Right lobe of liver (tissue), 6 donors: ENCODE results near the gene EYA4. TPM values are rescaled to one million over a fixed set of nuclear protein-coding genes. Genes with fewer than 3 reads are reported as not detected.

Experiments used
- ATAC-seq, 4 donors: fragments of 200-7000 bp; cut with Tn5 transposase; one replicate each; pipeline ENCODE4 v1.9.1; 2020; ENCODE audit warnings: mild to moderate bottlenecking in 4 of 4, moderate library complexity in 4 of 4
- DNase-seq, 3 donors: peaks; one replicate each; pipeline ENCODE4 v3.0.0-alpha.2; 2020
- H3K27ac ChIP-seq, 3 donors: fragments of 200-600 bp; one replicate each; pipeline ENCODE4 v1.8.0; 2022
- H3K27me3 ChIP-seq, 2 donors: fragments of 200-600 bp; one replicate each; pipeline ENCODE4 v1.8.0; 2022
- H3K36me3 ChIP-seq, 4 donors: fragments of 200-600 bp; sonication (generic) in 1 of 4; one replicate each; pipeline versions ENCODE4 v1.5.1 to v1.8.0; 2017 to 2022; ENCODE audit warnings: control low read depth in 1 of 4
- H3K4me1 ChIP-seq, 4 donors: fragments of 200-600 bp; sonication (generic) in 1 of 4; one replicate each; pipeline versions ENCODE4 v1.5.1 to v1.8.0; 2017 to 2022; ENCODE audit warnings: control low read depth in 1 of 4
- H3K4me3 ChIP-seq, 3 donors: fragments of 200-600 bp; one replicate each; pipeline ENCODE4 v1.8.0; 2022
- H3K9me3 ChIP-seq, 4 donors: fragments of 200-600 bp; sonication (generic) in 1 of 4; one replicate each; pipeline versions ENCODE4 v1.5.1 to v1.8.0; 2017 to 2022; ENCODE audit warnings: control low read depth in 1 of 4
- CTCF ChIP-seq, 4 donors: fragments of 200-600 bp in 3 of 4; fragments of 450-650 bp in 1 of 4; IDR thresholded peaks; one replicate each; pipeline versions ENCODE4 v1.5.1 to v1.8.0; 2016 to 2022; ENCODE audit warnings: antibody characterized with exemption in 4 of 4, mild to moderate bottlenecking in 2 of 4
- POLR2A ChIP-seq: fragments of 450-650 bp; IDR thresholded peaks from one replicate; pipeline ENCODE4 v1.6.1; 2017; ENCODE audit warnings: antibody characterized with exemption, mild to moderate bottlenecking
- WGBS: methylation state at CpG from one replicate; pipeline ENCODE4 v1.1.6; 2018; ENCODE audit warnings: low coverage, low lambda C conversion rate; ENCODE audit not compliant: insufficient coverage; ENCODE audit errors: missing lambda C conversion rate; 5-methylcytosine and 5-hydroxymethylcytosine counted together
- intact Hi-C, 2 donors: fragments of 100-400 bp; cut with DNase I; formaldehyde crosslinking; loops; one replicate each; pipeline versions ENCODE4 v1.11.2 to v1.14.1; 2022
- total RNA-seq, 6 experiments: library from RNA; depleted of rRNA in 2 of 6; stranded (reverse); fragments of >200 nt in 2 of 6; fragmentation: NEBNext Ultra II Directional in 3 of 6; extraction: Animal tissue kit (Norgen Biotek cat#: 25700) in 3 of 6; gene quantifications; one replicate each; pipeline versions ENCODE4 v1.1.0 to v1.2.4, GENCODE V29; 2016 to 2023
- donor health status: DM: no; HTN: yes; CAD: no.
- donor health status: DM: no; HTN: no; CAD: no.
- donor health status: DM: no; HTN: no; CAD: no.
- donor health status: DM: no; HTN: yes; CAD: no.
- donor health status: DM: no; HTN: yes; CAD: no.

Gene EYA4
- total RNA-seq, 6 experiments from 2014 or later: 0.09 to 0.37 (median 0.35) TPM; not detected in 1

- H3K36me3 ChIP-seq: no peaks in the 10 kb centered on the region
- no peaks in the 10 kb centered on the region for H3K9me3 ChIP-seq
- H3K4me3 ChIP-seq: no peak overlapping the region
- DNase-seq (no peak), ATAC-seq (no peak)
- no peak overlapping the region for H3K27ac ChIP-seq
- intact Hi-C loops: no loop called here
- no peak for TF ChIP-seq CTCF (IDR thresholded peaks at IDR 0.05)
- TF ChIP-seq POLR2A: no peak
- WGBS: 85% methylated on average over 6 of the region's 6 CpGs
- H3K27me3 ChIP-seq: no peaks in the 10 kb centered on the region
- no peaks in the 10 kb centered on the region for H3K4me1 ChIP-seq
These were observed 263.0 kb downstream of the EYA4 start for GRCh38 chr6:133504158-133504557.

DNA sequence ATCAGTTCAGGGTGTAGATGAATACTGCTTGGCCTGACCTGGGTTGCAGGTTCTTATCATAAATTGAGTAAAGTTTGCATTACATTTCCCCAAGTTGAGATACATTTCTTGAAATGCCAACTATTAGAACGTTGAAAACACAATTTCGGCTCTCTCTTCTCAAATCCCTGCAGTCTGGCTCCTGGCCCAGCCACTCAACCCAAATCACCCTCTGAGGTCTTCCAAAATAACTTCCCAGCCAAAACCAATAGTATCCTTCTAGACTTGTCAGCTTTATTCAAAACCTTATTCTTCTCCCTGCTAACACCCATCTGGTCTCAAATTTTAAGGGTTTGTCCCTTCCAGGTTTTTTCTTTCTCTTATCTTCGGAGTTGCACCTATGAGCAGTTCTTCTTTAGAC, 263.6 kb downstream of the EYA4 start:
- no peaks in the 10 kb centered on the region for H3K36me3 ChIP-seq
- DNase-seq: no peak
- 62% methylated on average over 3 of the region's 3 CpGs for WGBS
- peak in 1 of 4 donors; percentile 40 for ATAC-seq
- peaks cover 0 to under 1% (median 0%) of the 10 kb centered on the region in 4 donors for H3K4me1 ChIP-seq
- no peaks in the 10 kb centered on the region for H3K9me3 ChIP-seq
- TF ChIP-seq POLR2A: no peak
- TF ChIP-seq CTCF (IDR thresholded peaks at IDR 0.05): no peak
- intact Hi-C loops: no loop called here
- no peak overlapping the region for H3K27ac ChIP-seq
- no peaks in the 10 kb centered on the region for H3K27me3 ChIP-seq
- no peak overlapping the region for H3K4me3 ChIP-seq

- intact Hi-C loops: no loop called here
- H3K27ac ChIP-seq: no peak overlapping the region
- peaks cover 0 to 3% (median 0%) of the 10 kb centered on the region in 4 donors for H3K4me1 ChIP-seq
- H3K27me3 ChIP-seq: no peaks in the 10 kb centered on the region
- no peak overlapping the region for H3K4me3 ChIP-seq
- WGBS: 65% methylated on average over 3 of the region's 3 CpGs
- TF ChIP-seq POLR2A (no peak), CTCF (IDR thresholded peaks at IDR 0.05) (no peak)
- ATAC-seq (no peak), DNase-seq (no peak)
- H3K9me3 ChIP-seq: no peaks in the 10 kb centered on the region
- H3K36me3 ChIP-seq: no peaks in the 10 kb centered on the region
These were observed 264.5 kb downstream of the EYA4 start for GRCh38 chr6:133505681-133506080.

- intact Hi-C loops: loop anchor here in 1 of 2 donors (10.0 kb wide), 1 partner anchor 328 kb away; no protein-coding TSS in a partner anchor
- TF ChIP-seq POLR2A (no peak), CTCF (IDR thresholded peaks at IDR 0.05) (peak; percentile 57 to 81 (median 74))
- Histone ChIP-seq H3K4me3 (no peak overlapping the region), H3K27ac (no peak overlapping the region), H3K9me3 (no peaks in the 10 kb centered on the region), H3K27me3 (no peaks in the 10 kb centered on the region), H3K4me1 (peaks cover 0 to 3% (median 0%) of the 10 kb centered on the region in 4 donors), H3K36me3 (no peaks in the 10 kb centered on the region)
- peak in 1 of 3 donors; percentile 52 for DNase-seq
- ATAC-seq: peak; percentile 80 to 85 (median 82)
- 9% methylated on average over 4 of the region's 4 CpGs for WGBS
These were observed 271.4 kb downstream of the EYA4 start for GRCh38 chr6:133512410-133513016.
